Glutamatergic neuron (in vitro differentiated cells): ENCODE data around the gene PTPRCAP. TPM values are rescaled to one million over a fixed set of nuclear protein-coding genes. Genes with fewer than 3 reads are reported as not detected.
"Not testable (repeated sequence)": the region's sequence is repeated elsewhere in the genome, so short reads cannot be mapped to it uniquely, and the experiment has no call there.

Experiments
- DNase-seq: peaks from one replicate; pipeline ENCODE4 v3.0.0; 2022
- H3K27ac Mint-ChIP-seq: one replicate; pipeline ENCODE4 v1.8.0; 2020; ENCODE audit warnings: mild to moderate bottlenecking, mixed read lengths, inconsistent platforms; ENCODE audit not compliant: unreplicated experiment
- H3K27me3 Mint-ChIP-seq: one replicate; pipeline ENCODE4 v1.8.0; 2020; ENCODE audit warnings: mild to moderate bottlenecking, moderate library complexity, mixed read lengths, inconsistent platforms; ENCODE audit not compliant: unreplicated experiment
- H3K36me3 Mint-ChIP-seq: one replicate; pipeline ENCODE4 v1.8.0; 2020; ENCODE audit warnings: mild to moderate bottlenecking, mixed read lengths, inconsistent platforms; ENCODE audit not compliant: unreplicated experiment
- H3K4me1 Mint-ChIP-seq: one replicate; pipeline ENCODE4 v1.8.0; 2020; ENCODE audit warnings: mild to moderate bottlenecking, low read depth, mixed read lengths, inconsistent platforms; ENCODE audit not compliant: unreplicated experiment
- H3K4me3 Mint-ChIP-seq: one replicate; pipeline ENCODE4 v1.8.0; 2020; ENCODE audit warnings: mild to moderate bottlenecking, mixed read lengths, inconsistent platforms; ENCODE audit not compliant: unreplicated experiment
- H3K9me3 Mint-ChIP-seq: one replicate; pipeline ENCODE4 v1.8.0; 2020; ENCODE audit warnings: mild to moderate bottlenecking, moderate library complexity, mixed read lengths, inconsistent platforms; ENCODE audit not compliant: unreplicated experiment
- CTCF ChIP-seq: fragments of 200-600 bp; sonication (generic); IDR thresholded peaks from one replicate; pipeline ENCODE4 v1.5.0; 2021; ENCODE audit not compliant: partially characterized antibody, unreplicated experiment
- total RNA-seq: library from RNA; stranded (reverse); fragmentation: NEBNext Ultra II Directional; extraction: Animal tissue kit (Norgen Biotek cat#: 25700); gene quantifications from one replicate; pipeline ENCODE4 v1.2.1, GENCODE V29; 2021; ENCODE audit not compliant: unreplicated experiment

The PTPRCAP gene
- total RNA-seq, 1 donor from 2014 or later = 2.1 TPM

- Mint-ChIP-seq H3K27me3 (peaks cover 5% of the 10 kb centered on the region), H3K27ac (no peak overlapping the region), H3K4me3 (no peak overlapping the region), H3K36me3 (no peaks in the 10 kb centered on the region), H3K9me3 (no peaks in the 10 kb centered on the region), H3K4me1 (peaks cover 8% of the 10 kb centered on the region)
- no peak for DNase-seq
- TF ChIP-seq CTCF = no peak
Observed at GRCh38 chr11:67404515-67405195, 32.8 kb downstream of the PTPRCAP start.

GRCh38 chr11:67403085-67403484 lies 34.4 kb downstream of the PTPRCAP start:
- not testable (repeated sequence) for H3K9me3 Mint-ChIP-seq, H3K36me3 Mint-ChIP-seq, DNase-seq, H3K4me3 Mint-ChIP-seq, H3K4me1 Mint-ChIP-seq, H3K27me3 Mint-ChIP-seq, H3K27ac Mint-ChIP-seq

GRCh38 chr11:67402192-67402839 lies 35.2 kb downstream of the PTPRCAP start:
- H3K4me1 Mint-ChIP-seq, H3K27me3 Mint-ChIP-seq, DNase-seq, H3K27ac Mint-ChIP-seq, H3K9me3 Mint-ChIP-seq, H3K4me3 Mint-ChIP-seq, H3K36me3 Mint-ChIP-seq: not testable (repeated sequence)

GRCh38 chr11:67401495-67402191 lies 35.8 kb downstream of the PTPRCAP start, which contains the start of gene PPP1CA:
Gene PPP1CA, minus strand, starts transcription at chr11:67401858. Its CDS starts 76 bp downstream, at chr11:67401782.
- Mint-ChIP-seq H3K27me3 (peaks cover 4% of the 10 kb centered on the region), H3K4me1 (peaks cover 4% of the 10 kb centered on the region), H3K27ac (peak within 1 kb of the TSS; percentile 50), H3K9me3 (peaks cover 1% of the 10 kb centered on the region), H3K4me3 (peak within 1 kb of the TSS; percentile 84), H3K36me3 (no peaks in the 10 kb centered on the region)
- TF ChIP-seq CTCF = peak; percentile 70
- peak; percentile 94 for DNase-seq

GRCh38 chr11:67400942-67401494 lies 36.5 kb downstream of the PTPRCAP start:
- peak overlapping the region; percentile 84 for H3K4me3 Mint-ChIP-seq
- peaks cover 4% of the 10 kb centered on the region for H3K4me1 Mint-ChIP-seq
- DNase-seq = no peak
- no peaks in the 10 kb centered on the region for H3K36me3 Mint-ChIP-seq
- peaks cover 8% of the 10 kb centered on the region for H3K27me3 Mint-ChIP-seq
- no peak overlapping the region for H3K27ac Mint-ChIP-seq
- peaks cover 1% of the 10 kb centered on the region for H3K9me3 Mint-ChIP-seq
- TF ChIP-seq CTCF = no peak
